A375 (cell line): ENCODE data around the gene FOXI1. TPM values are rescaled to one million over a fixed set of nuclear protein-coding genes. Genes with fewer than 3 reads are reported as not detected.

ENCODE experiments used
- total RNA-seq: library from RNA; depleted of rRNA; stranded (reverse); fragments of >200 nt; shearing (Covaris generic); gene quantifications from 2 replicates; pipeline ENCODE4 v1.2.3, GENCODE V29; 2014; rRNA removed

The FOXI1 gene
- total RNA-seq: not detected in 2 replicates

DNA sequence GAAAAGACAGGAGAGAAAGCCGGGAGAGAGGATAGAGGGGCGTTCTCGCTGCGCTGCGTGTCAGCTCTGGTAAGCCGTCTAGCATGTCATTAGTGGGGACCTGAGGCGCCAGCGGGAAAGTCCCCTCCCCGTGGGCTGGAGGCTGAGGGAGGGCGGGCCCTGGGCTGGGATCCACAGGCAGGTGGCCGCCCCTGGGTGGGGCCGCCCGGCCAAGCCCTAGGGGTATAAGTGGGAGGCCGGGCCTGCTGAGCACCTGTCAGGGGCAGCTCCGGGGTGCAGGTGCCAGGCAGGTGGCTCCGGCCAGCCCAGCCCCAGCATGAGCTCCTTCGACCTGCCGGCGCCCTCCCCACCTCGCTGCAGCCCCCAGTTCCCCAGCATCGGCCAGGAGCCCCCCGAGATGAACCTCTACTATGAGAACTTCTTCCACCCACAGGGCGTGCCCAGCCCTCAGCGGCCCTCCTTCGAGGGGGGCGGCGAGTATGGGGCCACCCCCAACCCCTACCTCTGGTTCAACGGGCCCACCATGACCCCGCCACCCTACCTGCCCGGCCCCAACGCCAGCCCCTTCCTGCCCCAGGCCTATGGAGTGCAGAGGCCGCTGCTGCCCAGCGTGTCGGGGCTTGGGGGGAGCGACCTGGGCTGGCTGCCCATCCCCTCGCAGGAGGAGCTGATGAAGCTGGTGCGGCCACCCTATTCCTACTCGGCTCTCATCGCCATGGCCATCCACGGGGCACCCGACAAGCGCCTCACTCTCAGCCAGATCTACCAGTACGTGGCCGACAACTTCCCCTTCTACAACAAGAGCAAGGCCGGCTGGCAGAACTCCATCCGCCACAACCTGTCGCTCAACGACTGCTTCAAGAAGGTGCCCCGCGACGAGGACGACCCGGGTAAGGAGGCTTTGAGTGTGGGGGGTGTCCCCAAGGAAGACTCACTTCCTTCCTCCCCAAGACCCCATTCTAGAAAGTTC lies at the start of gene FOXI1:
Gene FOXI1, plus strand, starts transcription at position 256 of the 970 bp plus-strand sequence. Its CDS starts 61 bp downstream, at position 317.

Other genes starting within 250 kb of the FOXI1 start
- gene INSYN2B, start 125.4 kb upstream of the FOXI1 start, total RNA-seq: 0.53 and 1.2 TPM in 2 replicates
- 0.58 and 6.4 TPM in 2 replicates for gene C5orf58, start 127.1 kb downstream of the FOXI1 start, total RNA-seq
- gene LCP2, start 191.9 kb downstream of the FOXI1 start, total RNA-seq: 0.05 and 1.1 TPM in 2 replicates